Stimulated activated CD8-positive, alpha-beta memory T cell treated with anti-CD3 and anti-CD28 coated beads, Interleukin-7, amount 100 ng/mL, for 24 hours (primary cell): ENCODE measurements around the gene CNDP1.
A peak's percentile ranks its signal among the peaks of the same experiment; 100 is the strongest.

Experiments used
- DNase-seq: peaks from one replicate; pipeline ENCODE4 v3.0.0-alpha.2; 2020; ENCODE audit warnings: low read depth

The CNDP1 gene

DNA sequence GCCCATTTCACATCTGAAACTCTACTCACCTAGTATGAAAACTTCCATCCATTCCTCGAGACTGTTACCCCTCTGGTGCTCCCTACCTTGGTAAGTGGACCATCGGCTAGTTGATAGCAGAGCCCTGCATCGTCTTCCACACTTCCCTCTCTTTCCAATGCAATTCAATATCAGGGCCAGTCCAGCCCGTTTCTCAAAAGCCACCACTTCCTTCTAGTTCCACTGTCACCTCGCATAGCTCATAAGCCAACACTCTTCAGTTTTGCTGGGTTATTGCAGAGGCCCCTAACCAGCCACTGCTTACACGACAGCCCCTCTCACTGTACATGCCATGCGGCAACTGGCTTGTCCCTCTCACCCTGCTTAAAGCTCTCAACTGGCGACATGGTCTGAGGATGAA is 53.1 kb downstream of the CNDP1 start:
- DNase-seq, result no peak

DNA sequence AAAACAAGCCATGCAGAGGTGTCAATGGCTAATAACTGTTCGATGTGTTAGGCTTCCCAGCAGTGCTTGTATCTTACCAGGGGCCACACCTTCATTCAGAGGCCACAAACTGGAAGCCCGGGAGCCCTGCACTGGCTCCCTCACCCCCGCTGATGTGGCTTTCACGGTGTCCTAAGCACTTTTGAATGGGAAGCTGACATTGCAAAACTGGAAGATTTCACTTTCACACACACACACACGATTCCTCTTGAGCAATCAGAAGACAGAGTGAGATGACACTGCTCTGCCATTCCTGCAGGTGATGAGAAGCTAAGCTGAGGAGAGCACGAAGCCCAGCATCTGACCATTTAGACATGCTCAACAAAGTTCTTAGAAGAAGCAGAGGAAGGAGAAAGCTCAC is 54.7 kb downstream of the CNDP1 start:
- no peak for DNase-seq

DNA sequence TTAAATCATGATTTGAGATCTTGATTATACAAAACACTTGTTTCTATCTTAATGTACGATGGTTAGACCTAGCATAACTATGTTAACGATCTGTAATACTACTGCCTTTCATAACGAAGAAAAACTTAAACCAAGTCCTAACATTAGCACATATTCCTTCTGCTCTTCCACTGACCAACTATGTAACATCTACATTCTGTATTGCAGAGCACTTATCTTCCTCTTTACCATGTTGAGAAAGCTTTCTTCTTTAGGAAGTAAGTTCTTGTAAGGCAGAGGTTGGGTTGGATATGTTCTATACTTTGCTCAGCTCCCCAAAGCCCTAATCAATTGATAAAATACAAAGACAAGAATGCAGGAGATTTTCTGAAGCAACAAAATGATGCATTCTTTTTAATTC is 55.5 kb downstream of the CNDP1 start:
- DNase-seq, result no peak

DNA sequence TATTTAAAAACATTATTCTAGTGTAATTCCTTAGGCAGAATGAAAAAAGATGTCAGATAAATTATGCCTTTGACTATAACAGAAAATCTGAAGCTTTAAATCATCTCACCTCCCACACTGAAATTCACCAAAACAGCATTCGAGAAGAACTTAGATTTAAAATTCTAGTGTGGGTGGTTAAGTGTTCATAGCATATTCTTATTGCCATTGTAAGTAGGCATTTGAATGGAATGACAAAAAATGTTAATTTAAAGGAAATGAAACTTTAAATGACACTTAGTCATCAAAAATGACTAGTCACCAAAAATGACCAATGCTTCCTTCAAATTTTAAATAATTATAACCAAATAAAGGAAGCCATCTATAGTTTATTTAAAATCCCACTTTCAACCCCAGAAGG is 56.4 kb downstream of the CNDP1 start:
- no peak for DNase-seq

DNA sequence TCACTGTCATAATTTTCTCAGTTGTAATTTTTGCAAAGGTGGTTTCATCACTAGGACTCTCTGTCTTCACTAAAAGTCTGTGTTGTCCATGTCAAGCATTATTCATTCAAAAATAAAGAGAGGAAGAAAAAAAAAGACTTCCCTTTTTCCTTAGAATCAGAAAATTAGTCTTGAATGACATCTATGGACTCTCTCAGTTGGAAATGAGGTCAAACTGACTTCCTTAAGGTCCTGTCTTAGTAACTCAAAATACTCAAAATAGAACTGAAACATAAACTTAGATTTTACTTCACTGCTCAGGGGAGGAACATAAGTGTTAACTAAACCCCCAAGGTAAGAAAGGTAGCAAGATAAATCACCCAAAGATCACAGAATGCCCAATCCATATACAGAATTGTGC is 61.1 kb downstream of the CNDP1 start:
- DNase-seq, result no peak

DNA sequence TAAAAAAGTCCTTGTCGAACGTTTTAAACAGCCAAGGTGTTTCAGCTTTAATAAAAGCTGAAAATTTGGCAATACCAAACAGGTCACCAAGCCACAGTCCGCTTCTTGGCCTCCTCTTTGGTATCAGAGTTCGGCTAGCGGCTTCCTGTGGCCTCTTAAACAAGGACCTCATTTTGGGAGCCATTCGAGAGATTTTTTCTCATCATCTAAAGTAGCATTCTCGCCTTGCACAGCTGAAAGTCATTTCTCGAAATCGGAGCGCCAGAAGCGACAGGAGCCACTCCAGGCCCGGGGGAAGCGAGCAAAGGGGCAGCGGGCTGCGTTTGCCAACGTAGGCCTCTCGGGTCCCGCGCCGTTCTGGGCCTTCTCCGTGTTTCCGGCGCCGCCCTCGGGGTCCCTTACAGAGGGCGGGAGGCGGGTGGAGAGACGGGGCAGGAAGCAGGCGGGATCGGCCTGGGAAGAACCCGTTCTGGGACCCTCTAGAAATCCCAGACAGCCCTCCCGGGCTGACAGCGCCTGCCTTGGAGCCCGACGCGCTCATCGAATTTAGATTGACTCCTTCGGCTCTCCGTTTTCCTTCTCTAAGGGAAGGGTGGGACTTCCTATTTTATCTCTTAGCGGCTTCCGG is 62.8 kb downstream of the CNDP1 start:
- peak; percentile 43 for DNase-seq

DNA sequence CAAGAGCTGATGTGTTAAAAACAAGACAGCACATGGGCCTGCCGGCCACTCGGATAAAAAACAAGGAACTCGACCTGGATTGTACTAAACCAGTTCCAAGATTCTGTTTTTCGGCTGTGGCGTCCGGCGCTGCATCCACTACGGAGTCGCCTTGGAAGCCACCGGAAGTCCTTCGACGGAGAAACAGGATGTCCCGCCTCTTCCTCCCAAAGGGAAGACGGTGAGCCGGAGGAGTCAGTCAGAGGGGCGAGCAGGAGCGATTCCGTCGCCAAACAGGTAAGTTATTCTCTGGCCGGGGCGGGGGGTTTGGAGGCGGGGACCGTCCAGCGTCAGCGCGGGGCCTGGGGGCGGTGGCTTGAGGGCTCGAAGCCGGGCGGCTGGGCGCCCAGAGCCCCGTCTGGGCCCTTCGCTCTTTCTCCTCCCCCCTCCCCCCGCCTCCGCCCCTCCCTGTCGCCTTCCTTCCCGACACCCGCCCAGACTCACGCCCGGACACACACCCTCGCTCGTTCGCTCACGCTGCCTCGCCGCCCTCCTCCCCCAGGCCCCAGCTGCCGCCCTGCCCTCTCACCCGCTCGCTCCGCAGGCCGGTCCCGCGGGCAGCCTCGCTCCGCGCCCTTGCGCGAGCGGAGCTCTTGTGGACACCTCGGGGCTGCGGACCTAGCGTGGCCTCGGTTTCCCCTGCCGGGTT is 63.5 kb downstream of the CNDP1 start, which contains the start of gene ZNF407:
TSS of gene ZNF407 (plus strand) at position 209 of the 688 bp plus-strand sequence. CDS start 33,150 bp downstream, outside the sequence.
- DNase-seq, result peak; percentile 78

DNA sequence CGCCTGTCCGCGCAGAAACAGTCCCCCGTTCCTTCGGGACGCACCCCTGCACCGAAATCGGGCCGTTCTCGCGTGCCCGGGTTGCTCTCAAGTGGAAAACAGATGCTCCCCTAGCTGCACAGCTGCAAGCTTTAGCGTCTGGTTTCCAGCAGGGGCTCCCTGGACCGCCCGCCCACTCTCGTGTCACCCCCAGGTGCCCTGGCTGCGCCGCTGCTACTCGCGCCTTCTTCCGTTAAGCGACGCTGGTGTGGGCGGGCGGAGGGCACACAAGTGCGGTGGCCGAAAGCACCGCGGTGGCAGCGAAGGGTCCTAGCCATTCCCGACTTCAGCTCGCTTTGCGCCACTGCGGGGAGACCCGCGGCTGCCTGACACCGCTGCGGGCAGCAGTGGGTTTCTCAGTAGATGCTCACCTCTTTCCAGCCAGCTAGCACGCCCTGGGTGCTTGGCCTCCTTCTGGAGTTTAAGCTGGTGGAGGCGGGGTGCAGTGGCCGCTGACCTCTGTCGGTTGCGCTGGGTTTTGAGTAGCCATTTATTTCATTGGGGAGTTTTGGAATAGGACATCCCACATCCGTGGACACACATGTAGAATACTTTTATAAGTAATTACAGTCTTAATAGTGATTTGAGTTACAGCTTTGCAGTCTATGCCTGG is 64.2 kb downstream of the CNDP1 start:
- peak; percentile 45 for DNase-seq

DNA sequence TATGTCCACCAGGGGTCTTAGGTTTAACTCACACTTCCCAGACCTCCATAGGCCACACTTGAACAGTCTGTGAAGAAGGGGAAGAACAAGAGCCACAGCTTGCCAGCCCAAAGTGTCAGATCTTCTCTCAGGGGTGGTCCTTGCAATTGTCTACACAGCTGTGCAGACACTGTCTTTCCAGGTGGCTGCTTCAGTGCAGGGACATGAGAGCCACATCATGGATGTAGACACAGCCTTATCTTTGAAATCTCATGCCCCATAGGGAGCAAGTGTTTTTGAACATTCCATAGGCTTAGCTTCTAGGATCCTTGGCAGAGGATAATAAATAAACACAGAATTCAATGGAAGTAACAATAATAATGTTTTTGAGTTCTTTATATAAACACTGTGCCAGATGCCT is 70.1 kb downstream of the CNDP1 start:
- no peak for DNase-seq

DNA sequence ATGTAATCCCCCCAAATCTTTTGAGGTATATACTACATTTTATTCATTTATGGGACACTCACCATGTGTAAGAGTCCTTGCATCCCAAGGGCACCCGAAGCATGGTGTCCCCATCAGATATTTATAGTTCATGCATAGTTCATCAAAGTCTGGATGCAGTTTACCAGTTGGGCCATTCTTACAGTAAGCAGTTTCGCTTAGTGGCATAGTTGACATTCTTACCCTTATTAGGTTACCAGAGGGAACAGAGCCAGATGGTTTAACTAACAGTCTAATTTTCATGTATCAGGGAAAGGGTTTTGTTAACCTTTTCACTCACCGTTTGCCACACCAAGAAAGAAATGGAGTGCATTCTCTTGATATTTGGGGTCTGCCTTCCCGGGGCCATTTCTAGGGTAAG is 70.5 kb downstream of the CNDP1 start:
- no peak for DNase-seq

DNA sequence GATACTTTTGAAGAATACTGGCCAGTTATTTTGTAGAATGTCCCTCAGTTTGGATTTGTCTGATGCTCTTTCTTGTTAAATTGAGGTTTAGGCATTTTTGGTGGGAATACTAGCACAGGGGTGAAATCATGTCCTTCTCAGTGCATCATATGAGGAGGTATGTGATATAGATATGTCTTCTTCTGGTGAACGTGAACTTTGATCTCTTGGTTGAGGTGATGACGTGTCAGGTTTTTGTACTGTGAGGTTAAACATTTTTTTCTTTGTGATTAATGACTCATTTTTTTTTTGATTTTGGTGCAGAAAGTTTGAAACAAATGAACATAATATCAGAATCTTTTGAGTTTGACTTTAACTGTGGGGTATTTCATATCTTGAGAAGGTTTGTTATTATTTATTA is 74.4 kb downstream of the CNDP1 start:
- no peak for DNase-seq

DNA sequence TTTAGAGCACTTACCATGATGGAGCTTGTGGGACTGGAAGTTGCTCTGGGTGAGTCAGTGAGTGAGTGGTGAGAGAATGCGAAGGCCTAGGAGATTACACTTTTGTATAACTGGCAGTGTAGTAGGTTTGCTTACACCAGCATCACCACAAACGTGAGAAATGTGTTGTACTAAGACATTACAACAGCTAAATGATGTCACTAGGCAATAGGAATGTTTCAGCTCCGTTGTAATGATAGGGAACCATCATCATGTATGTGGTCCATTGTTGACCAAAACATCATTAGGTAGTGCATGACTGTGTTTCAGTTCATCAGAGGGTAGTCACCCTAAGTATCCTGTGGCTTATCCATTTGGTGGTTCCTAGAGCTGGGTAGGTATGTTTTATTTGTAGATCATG is 75.2 kb downstream of the CNDP1 start:
- no peak for DNase-seq

DNA sequence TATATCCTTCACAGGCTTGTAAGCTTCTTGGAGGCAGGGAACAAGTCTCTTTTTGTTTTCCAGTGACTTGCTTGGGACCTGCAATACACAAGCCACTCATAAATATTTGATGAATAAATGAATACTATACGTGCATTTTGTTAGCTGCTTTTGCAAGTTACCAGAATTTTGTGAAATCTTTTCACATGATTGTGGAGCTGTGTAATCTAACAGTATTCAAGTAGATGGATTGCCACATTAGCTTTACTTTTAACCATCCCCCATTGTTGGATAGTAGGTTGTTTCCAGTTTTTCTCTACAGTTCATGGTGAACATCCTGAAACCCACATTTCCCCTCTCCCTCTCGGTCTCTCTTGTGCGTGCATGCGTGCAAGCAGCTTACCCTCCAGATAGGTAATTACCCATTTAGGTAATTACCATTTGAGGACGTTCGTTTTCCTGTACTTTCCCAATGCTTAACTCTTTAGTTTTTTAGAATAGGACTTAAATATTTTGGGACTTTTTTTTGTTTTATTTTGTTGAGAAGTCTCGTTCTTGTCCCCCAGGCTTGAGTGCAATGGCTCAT is 75.8 kb downstream of the CNDP1 start:
- DNase-seq, result no peak

DNA sequence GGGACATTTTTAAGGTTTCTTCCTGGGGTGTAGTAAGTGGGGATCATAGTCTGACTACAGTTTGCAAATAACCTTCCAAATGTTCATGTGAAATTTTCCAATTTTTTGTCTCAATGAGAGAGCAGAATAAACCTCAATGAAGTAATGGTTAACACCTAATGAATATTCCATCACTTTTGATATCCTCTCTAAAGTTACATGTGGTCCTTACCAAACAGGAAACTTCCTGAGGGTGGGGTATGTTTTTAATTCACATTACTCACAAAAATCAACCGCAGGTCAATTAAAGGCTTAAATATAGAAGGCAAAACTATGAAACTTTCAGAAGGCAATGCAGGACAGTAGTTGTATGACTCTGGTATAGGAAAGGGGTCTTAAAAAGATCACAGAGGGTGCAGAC is 76.6 kb downstream of the CNDP1 start:
- DNase-seq, result no peak

DNA sequence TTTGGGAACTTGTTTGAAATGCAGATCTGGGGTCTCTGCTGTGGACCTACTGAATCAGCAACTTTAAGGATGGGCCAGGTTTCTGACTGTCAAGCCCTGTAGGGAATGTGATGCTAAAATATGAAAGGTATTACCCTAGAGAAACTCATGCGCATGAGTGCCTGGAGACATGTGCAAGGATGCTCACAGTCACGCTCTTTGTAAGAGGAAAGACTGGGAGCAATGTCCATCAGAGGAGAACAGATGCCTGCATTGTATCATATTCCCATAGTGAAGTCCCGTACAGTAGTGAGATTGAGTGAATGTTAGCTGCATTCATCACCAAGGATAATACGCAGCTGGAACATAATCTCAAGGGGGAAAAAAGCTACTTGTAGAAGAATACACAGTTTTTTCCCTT is 77.5 kb downstream of the CNDP1 start:
- no peak for DNase-seq

DNA sequence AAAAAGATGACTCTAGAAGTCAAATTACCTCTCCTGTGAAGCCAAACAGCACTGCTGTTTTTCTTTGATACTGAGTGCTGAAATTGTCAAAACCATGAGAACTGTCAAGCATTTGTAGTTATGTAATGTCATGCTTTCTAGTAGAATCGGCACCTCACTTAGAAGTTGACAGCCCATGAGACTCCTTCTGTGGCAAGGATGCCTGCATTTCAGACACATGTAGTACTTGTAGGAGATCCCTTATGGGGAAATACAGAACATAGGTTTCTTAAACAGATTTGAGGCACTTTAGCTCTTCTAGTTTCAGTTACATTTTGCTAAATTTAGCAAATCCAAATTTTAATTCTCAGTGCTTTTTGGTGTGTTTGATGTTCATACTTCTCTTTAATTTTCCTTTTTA is 79.1 kb downstream of the CNDP1 start:
- no peak for DNase-seq

DNA sequence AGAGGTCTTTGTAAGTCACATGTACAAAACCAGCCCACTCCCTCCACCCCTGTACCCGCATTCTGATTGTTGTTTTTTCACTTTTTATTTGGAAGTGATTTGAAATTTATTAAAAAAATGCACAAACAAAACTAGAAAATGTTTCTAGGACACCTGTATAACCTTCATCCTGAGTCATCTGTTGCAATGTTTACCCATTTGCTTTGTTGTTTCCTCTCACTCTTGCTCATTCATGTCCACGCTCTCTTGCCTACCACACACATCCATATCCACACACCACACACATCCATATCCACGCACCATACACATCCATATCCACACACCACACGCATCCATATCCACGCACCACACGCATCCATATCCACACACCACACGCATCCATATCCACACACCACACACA is 82.2 kb downstream of the CNDP1 start:
- no peak for DNase-seq

DNA sequence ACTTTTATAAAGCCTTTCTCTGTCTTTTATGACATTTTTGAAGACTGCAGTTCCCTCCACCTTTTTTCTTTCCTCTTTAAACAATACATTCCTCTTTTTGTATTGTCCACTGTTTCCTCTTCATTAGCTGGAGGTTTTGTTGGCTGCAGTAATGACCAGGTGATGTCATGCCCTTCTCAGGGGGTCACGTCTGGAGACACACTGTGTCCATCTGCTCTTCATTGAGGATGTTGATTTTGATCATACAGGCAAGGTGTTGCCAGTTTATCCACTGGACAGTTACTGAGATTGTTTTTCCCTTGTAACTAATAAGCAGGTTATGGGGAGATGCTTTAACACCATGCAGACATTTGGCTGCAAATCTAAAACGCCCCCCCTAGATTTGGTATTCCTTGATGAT is 83.2 kb downstream of the CNDP1 start:
- no peak for DNase-seq

DNA sequence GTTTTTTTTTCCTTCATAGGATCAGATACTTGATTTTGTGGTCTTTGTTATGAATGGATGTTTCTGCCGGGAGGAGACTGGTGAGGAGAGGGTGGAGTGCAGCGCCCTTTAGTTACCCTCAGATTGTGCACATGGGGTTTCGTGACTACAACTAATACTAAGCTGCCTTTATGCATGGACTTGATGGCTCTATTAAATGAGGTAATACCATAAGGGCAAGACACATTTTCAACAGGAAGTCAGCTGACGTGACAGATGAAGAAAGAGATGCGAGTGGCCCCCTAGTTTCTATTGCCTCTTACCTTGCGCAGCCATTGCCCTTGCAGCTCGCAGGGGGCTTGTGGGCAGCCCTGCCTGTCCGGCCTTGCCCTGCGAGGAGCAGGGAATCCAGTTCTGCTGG is 87.8 kb downstream of the CNDP1 start:
- no peak for DNase-seq

DNA sequence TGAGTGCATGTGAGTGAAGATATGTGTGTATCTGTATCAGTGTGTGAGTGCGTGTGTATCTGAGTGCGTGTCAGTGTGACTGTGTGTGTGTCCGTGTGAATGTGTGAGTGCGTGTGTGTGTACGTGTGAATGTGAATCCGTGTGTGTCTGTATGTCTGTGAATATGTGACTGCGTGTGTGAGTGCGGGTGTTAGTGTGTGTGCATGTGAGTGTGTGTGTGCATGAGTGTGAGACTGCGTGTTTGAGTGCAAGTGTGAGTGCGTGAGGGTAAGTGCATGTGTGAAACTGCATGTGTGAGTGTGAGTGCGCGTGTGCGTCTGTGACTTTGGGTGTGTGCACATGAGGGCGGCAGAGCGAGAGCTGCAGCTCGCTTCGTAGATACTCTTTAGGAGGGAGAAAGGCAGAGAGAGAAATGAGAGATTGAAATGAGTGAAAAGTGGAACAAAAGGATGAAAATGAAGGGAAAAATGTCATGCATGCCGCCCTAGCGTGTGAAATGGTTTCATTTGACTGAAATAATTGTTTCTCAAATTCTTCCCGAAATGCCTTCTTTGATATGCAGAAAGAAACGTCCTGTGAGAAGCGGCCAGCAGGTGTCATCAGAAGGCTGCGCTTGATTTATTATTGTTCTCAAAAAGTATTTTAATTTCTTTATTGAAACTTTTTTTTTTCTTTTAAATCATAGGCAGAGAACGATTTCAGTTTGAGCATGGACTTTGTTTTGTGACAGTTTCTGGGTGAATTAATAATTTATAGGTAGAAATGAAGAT is 88.9 kb downstream of the CNDP1 start:
- no peak for DNase-seq

DNA sequence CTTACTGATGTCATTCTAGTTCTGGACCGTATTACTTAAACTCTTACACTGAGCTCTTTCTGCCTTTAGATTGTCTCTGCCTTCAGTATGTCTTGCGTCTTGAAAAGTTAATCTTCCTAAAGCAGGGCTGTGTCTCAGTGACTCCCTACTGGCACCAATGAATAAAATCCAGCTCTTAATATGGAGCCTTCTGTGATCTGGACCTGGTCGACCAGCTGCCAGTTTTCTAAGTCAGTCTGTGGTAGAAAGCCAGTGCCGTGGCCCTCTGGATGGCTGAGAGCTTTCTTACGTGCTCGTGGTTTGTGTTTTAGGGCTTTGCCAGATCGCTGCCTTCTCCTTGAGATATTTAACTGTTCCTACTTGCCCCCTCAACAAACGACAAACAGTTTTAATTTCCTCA is 90.2 kb downstream of the CNDP1 start:
- no peak for DNase-seq

DNA sequence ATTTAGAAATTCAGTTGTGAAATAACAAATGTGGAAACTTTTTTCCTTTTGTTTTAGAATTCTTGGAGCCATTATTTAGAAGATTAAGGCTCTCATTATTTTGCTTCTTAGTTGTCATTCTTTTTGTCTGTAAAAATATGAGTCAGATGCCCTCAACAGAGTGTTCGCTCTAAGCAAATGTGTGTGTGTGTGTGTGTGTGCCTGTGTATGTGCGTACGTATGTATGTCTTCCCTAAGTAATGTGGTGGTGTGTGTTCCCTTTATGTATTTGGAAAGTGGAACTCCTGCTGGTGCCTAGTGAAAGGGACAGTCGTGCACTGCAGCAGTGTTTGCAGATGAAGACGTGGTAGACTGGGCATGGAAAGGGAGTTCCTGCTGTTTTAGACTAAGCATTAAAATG is 90.9 kb downstream of the CNDP1 start:
- DNase-seq, result no peak
